K562 (cell line): ENCODE results near the gene HSPA4L. TPM values are rescaled to one million over a fixed set of nuclear protein-coding genes. Genes with fewer than 3 reads are reported as not detected.
A peak's percentile ranks its signal among the peaks of the same experiment; 100 is the strongest.

ENCODE experiments used
- ARHGAP35 ChIP-seq: fragments of 450-650 bp; IDR thresholded peaks from 2 replicates; pipeline ENCODE4 v1.6.1; 2018; ENCODE audit not compliant: partially characterized antibody
- CBX2 ChIP-seq: fragments of 200-600 bp; sonication (generic); IDR thresholded peaks from one replicate; pipeline ENCODE4 v1.6.1; 2012; ENCODE audit warnings: mild to moderate bottlenecking, low read length, inconsistent platforms; ENCODE audit not compliant: insufficient read depth, poor library complexity, severe bottlenecking
- CHD2 ChIP-seq: IDR thresholded peaks from 2 replicates; pipeline ENCODE4 v1.6.1; 2011; ENCODE audit warnings: low read depth, low read length
- CREBBP ChIP-seq: IDR thresholded peaks from one replicate; pipeline ENCODE4 v1.6.1; 2012; ENCODE audit warnings: low read depth, mild to moderate bottlenecking, control low read depth, inconsistent platforms, low read length
- EHMT2 ChIP-seq: fragments of 450-650 bp; IDR thresholded peaks from 2 replicates; pipeline ENCODE4 v1.6.1; 2018; ENCODE audit warnings: antibody characterized with exemption
- KDM1A ChIP-seq, 2 experiments: fragments of 450-650 bp; IDR thresholded peaks; 2 replicates each; pipeline ENCODE4 v1.6.1; 2016; ENCODE audit warnings: mild to moderate bottlenecking in 2 of 2
- KDM4B ChIP-seq, 2 experiments: fragments of 450-650 bp in 1 of 2; sonication (generic) in 1 of 2; IDR thresholded peaks; 2 replicates each; pipeline ENCODE4 v1.6.1; 2016 to 2017; ENCODE audit warnings: borderline replicate concordance in 2 of 2, antibody characterized with exemption in 1 of 2, low read depth in 1 of 2, mild to moderate bottlenecking in 1 of 2
- MCM7 ChIP-seq, 2 experiments: fragments of 450-650 bp; IDR thresholded peaks; 2 replicates each; pipeline ENCODE4 v1.6.1; 2016 to 2018
- MED1 ChIP-seq: sonication (generic); formaldehyde crosslinking; IDR thresholded peaks from 2 replicates; pipeline ENCODE4 v1.8.1; 2023; ENCODE audit warnings: missing genetic modification reagents, borderline replicate concordance
- MYBL2 ChIP-seq, 2 experiments: fragments of 450-650 bp in 1 of 2; sonication (generic) in 1 of 2; formaldehyde crosslinking in 1 of 2; IDR thresholded peaks; 2 replicates each; pipeline versions ENCODE4 v1.6.1 to v1.8.1; 2017 to 2022; ENCODE audit warnings: borderline replicate concordance in 1 of 2, inconsistent platforms in 1 of 2, low read depth in 1 of 2, mild to moderate bottlenecking in 1 of 2, missing genetic modification reagents in 1 of 2, moderate library complexity in 1 of 2
- NCOA6 ChIP-seq: fragments of 450-650 bp; IDR thresholded peaks from 2 replicates; pipeline ENCODE4 v1.6.1; 2017; ENCODE audit warnings: mild to moderate bottlenecking
- PHF20 ChIP-seq: fragments of 450-650 bp; IDR thresholded peaks from 2 replicates; pipeline ENCODE4 v1.6.1; 2018; ENCODE audit not compliant: partially characterized antibody
- PURB ChIP-seq: sonication (generic); formaldehyde crosslinking; IDR thresholded peaks from 2 replicates; pipeline ENCODE4 v1.9.0; 2021; ENCODE audit warnings: low read depth, mild to moderate bottlenecking, missing genetic modification reagents
- STAT5A ChIP-seq: IDR thresholded peaks from 2 replicates; pipeline ENCODE4 v1.6.1; 2012; ENCODE audit warnings: low read length, inconsistent platforms, borderline replicate concordance
- TOE1 ChIP-seq, 2 experiments: fragments of 450-650 bp in 1 of 2; sonication (generic) in 1 of 2; formaldehyde crosslinking in 1 of 2; IDR thresholded peaks; 2 replicates each; pipeline versions ENCODE4 v1.7.1 to v1.8.0; 2016 to 2022; ENCODE audit warnings: borderline replicate concordance in 2 of 2, mild to moderate bottlenecking in 2 of 2, antibody characterized with exemption in 1 of 2, inconsistent platforms in 1 of 2, low read depth in 1 of 2, missing genetic modification reagents in 1 of 2, moderate library complexity in 1 of 2
- ZNF232 ChIP-seq: sonication (generic); formaldehyde crosslinking; IDR thresholded peaks from 2 replicates; pipeline ENCODE4 v1.8.0; 2022; ENCODE audit warnings: mild to moderate bottlenecking, missing genetic modification reagents
- ZNF668 ChIP-seq: fragments of 250-450 bp; sonication (Bioruptor Pico); IDR thresholded peaks from 2 replicates; pipeline ENCODE4 v1.8.0; 2022; ENCODE audit warnings: mild to moderate bottlenecking, inconsistent platforms
- polyA plus RNA-seq, 8 experiments: library from polyadenylated mRNA; depleted of rRNA in 4 of 8; stranded (reverse) in 5 of 8; unstranded in 3 of 8; fragments of >200 nt; fragmentation: Nextera tagmentation in 2 of 8; fragmentation: Illumina TruSeq in 1 of 8; extraction: Ambion mirVana in 2 of 8; extraction: Trizol in 1 of 8; gene quantifications; 2 replicates each; pipeline versions ENCODE4 v1.2.1 to v1.2.3, GENCODE V29; 2011 to 2014; ENCODE audit warnings: inconsistent platforms in 1 of 8, missing spikeins in 1 of 8
- total RNA-seq, 7 experiments: library from RNA; depleted of rRNA in 6 of 7; stranded (reverse); fragments of >200 nt in 6 of 7; fragmentation: Illumina TruSeq in 2 of 7; extraction: Trizol in 2 of 7; gene quantifications; 2 replicates each; pipeline versions ENCODE4 v1.2.1 to v1.2.3, GENCODE V29; 2011 to 2021; ENCODE audit warnings: low replicate concordance in 1 of 7
- TF ChIP-seq, protein P1 (sequence below), 2 experiments: fragments of 450-650 bp; IDR thresholded peaks; 2 replicates each; pipeline ENCODE4 v1.6.1; 2016; ENCODE audit warnings: mild to moderate bottlenecking in 2 of 2, borderline replicate concordance in 1 of 2, low read depth in 1 of 2, moderate library complexity in 1 of 2
- TF ChIP-seq, protein P2 (sequence below), 2 experiments: fragments of 200-800 bp in 1 of 2; sonication (Bioruptor generic) in 1 of 2; sonication (generic) in 1 of 2; formaldehyde crosslinking in 1 of 2; IDR thresholded peaks in 1 of 2; conservative IDR thresholded peaks in 1 of 2; 2 replicates each; pipeline versions ENCODE4 v1.5.0 to v1.6.1; 2016 to 2020; ENCODE audit warnings: missing compliant biosample characterization in 1 of 2, missing genetic modification characterization in 1 of 2, missing genetic modification reagents in 1 of 2

Gene HSPA4L
- total and polyA plus RNA-seq, 9 of the 15 experiments (the other 6 are each of a cell fraction or from before 2014, with no cell fraction given) = 12.3 to 37.0 (median 21.7) TPM

DNA sequence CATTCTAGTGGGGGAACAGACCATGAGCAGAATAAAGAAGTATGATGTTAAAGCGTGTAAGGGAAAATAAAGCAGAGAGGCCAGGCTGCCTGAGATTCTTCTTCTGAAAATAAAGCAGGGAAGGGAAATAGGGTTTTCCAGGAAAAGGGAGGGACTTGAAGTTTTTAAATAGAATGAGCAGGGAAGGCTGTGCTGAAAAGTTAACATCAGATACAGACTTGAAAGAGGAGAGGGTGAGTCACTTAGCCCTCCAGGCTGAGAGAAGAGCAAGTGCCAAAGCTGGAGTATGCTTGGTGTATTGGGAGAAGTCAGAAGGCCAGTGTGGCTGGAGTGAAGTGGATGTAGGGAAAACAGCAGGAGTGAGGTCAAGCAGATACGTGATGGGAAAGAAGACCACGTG, 88.6 kb downstream of the HSPA4L start (continued):
- no peak for TF ChIP-seq CHD2
- no peak; the same call in 1 of the 2 replicates for TF ChIP-seq STAT5A
- TF ChIP-seq ARHGAP35 = no peak
- TF ChIP-seq MCM7 (IDR thresholded peaks at IDR 0.05) = no peak
- no peak for TF ChIP-seq TOE1 (IDR thresholded peaks at IDR 0.05; ENCODE audit: borderline replicate concordance)
- TF ChIP-seq TOE1 (CRISPR knock-in tag; IDR thresholded peaks at IDR 0.05; ENCODE audit: borderline replicate concordance, low read depth) = no peak
- TF ChIP-seq, protein P1, sequence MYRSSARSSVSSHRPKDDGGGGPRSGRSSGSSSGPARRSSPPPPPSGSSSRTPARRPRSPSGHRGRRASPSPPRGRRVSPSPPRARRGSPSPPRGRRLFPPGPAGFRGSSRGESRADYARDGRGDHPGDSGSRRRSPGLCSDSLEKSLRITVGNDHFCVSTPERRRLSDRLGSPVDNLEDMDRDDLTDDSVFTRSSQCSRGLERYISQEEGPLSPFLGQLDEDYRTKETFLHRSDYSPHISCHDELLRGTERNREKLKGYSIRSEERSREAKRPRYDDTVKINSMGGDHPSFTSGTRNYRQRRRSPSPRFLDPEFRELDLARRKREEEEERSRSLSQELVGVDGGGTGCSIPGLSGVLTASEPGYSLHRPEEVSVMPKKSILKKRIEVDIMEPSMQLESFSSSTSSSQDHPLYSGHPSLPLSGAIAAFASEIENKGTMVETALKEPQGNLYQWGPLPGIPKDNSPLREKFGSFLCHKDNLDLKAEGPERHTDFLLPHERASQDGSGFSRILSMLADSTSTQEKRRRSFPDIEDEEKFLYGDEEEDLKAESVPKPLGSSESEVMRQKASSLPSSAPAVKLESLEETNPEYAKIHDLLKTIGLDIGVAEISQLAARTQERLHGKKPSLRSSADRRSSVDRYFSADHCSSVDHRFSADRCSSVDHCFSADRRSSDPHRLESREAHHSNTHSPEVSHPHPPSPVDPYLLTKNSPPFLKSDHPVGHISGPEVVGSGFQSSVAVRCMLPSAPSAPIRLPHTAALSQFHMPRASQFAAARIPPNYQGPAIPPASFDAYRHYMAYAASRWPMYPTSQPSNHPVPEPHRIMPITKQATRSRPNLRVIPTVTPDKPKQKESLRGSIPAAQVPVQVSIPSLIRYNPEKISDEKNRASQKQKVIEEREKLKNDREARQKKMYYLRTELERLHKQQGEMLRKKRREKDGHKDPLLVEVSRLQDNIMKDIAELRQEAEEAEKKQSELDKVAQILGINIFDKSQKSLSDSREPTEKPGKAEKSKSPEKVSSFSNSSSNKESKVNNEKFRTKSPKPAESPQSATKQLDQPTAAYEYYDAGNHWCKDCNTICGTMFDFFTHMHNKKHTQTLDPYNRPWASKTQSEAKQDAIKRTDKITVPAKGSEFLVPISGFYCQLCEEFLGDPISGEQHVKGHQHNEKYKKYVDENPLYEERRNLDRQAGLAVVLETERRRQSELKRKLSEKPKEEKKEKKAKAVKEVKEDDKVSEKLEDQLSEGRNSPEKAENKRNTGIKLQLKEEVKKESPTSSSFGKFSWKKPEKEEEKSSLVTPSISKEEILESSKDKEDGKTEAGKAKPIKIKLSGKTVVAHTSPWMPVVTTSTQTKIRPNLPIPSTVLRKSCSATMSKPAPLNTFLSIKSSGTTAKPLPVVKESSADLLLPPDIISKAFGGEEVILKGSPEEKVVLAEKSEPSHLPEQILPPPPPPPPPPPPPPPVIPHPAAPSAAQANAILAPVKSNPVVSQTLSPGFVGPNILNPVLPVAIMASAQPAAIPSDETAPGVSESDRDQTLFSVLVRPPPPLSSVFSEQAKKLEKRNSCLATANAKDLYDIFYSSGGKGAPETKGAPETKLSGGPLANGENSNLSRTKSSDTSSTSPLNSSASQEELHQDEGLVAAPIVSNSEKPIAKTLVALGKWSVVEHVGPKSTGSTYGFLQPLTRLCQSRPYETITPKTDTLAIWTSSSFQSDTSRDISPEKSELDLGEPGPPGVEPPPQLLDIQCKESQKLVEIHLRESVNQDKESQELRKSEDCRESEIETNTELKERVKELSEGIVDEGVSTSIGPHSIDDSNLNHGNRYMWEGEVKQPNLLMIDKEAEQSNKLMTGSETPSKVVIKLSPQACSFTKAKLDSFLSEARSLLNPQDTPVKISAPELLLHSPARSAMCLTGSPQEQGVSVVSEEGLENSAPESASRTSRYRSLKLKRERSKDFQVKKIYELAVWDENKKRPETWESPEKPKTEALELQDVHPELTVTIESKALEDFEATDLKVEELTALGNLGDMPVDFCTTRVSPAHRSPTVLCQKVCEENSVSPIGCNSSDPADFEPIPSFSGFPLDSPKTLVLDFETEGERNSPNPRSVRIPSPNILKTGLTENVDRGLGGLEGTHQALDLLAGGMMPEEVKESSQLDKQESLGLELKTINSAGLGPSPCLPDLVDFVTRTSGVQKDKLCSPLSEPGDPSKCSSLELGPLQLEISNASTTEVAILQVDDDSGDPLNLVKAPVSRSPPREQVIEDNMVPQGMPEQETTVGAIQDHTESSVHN (IDR thresholded peaks at IDR 0.05; ENCODE audit: borderline replicate concordance in 1 of 2, low read depth in 1 of 2) = no peak
- no peak for TF ChIP-seq CREBBP
- no peak for TF ChIP-seq ZNF668 (CRISPR knock-in tag)
- TF ChIP-seq PHF20 = no peak
- TF ChIP-seq ZNF232 (CRISPR knock-in tag) = no peak
- TF ChIP-seq MYBL2 (IDR thresholded peaks at IDR 0.05; ENCODE audit: low read depth) = no peak
- TF ChIP-seq MYBL2 (CRISPR knock-in tag; IDR thresholded peaks at IDR 0.05; ENCODE audit: borderline replicate concordance) = no peak
- TF ChIP-seq, protein P2, sequence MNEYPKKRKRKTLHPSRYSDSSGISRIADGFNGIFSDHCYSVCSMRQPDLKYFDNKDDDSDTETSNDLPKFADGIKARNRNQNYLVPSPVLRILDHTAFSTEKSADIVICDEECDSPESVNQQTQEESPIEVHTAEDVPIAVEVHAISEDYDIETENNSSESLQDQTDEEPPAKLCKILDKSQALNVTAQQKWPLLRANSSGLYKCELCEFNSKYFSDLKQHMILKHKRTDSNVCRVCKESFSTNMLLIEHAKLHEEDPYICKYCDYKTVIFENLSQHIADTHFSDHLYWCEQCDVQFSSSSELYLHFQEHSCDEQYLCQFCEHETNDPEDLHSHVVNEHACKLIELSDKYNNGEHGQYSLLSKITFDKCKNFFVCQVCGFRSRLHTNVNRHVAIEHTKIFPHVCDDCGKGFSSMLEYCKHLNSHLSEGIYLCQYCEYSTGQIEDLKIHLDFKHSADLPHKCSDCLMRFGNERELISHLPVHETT (CRISPR knock-in tag; conservative IDR thresholded peaks at IDR 0.05 in 1 of 2, IDR thresholded peaks at IDR 0.05 in 1 of 2) = no peak
- TF ChIP-seq CBX2 = no peak
- TF ChIP-seq KDM4B (IDR thresholded peaks at IDR 0.05; ENCODE audit: borderline replicate concordance in 2 of 2, low read depth in 1 of 2) = no peak
- TF ChIP-seq MED1 (CRISPR knock-in tag) = no peak
- TF ChIP-seq KDM1A (IDR thresholded peaks at IDR 0.05) = peak; percentile 55 to 83; a peak in 3 of 4 replicates
- 0 out of 2 replicates have a peak, but pooled peaks have one; percentile 38 for TF ChIP-seq EHMT2
- TF ChIP-seq PURB (CRISPR knock-in tag) = no peak
- TF ChIP-seq NCOA6 = no peak
